G401 (cell line): Measurements from ENCODE around the gene TADA1. TPM values are rescaled to one million over a fixed set of nuclear protein-coding genes. Genes with fewer than 3 reads are reported as not detected.

ENCODE experiments used
- DNase-seq: peaks from one replicate; pipeline ENCODE4 v3.0.0-alpha.2; 2015; ENCODE audit warnings: low spot score
- in situ Hi-C: cut with HindIII; loops from 2 replicates; pipeline ENCODE4 v1.10.0; 2016; ENCODE audit warnings: low sequenced_read_pairs, mixed read lengths
- total RNA-seq: library from RNA; depleted of rRNA; stranded (reverse); fragments of >200 nt; shearing (Covaris generic); gene quantifications from 2 replicates; pipeline ENCODE4 v1.2.3, GENCODE V29; 2014; rRNA removed

Gene TADA1
- total RNA-seq, 1 experiment from 2014 or later, result 34.7 TPM

GRCh38 chr1:166808952-166809351 lies 67.1 kb downstream of the TADA1 start:
- DNase-seq, result no peak
- in situ Hi-C loops, result no loop called here

Other genes with a start within 250 kb of the TADA1 start
- 33.8 and 47.7 TPM in 2 replicates for gene POGK, start 36.8 kb downstream of the TADA1 start, total RNA-seq
- gene ILDR2, start 99.3 kb upstream of the TADA1 start, total RNA-seq, result 0.86 and 1.6 TPM in 2 replicates
- not detected in 2 replicates for gene MAEL, start 113.0 kb upstream of the TADA1 start, total RNA-seq
- gene GPA33, start 214.1 kb upstream of the TADA1 start, total RNA-seq, result 0.12 and 1.1 TPM in 2 replicates
- 0.10 and 0.68 TPM in 2 replicates for gene STYXL2, start 217.8 kb upstream of the TADA1 start, total RNA-seq